ENCODE data around the gene SRPX2.
"Not testable (repeated sequence)": the region's sequence is repeated elsewhere in the genome, so short reads cannot be mapped to it uniquely, and the experiment has no call there.

The SRPX2 gene

DNA sequence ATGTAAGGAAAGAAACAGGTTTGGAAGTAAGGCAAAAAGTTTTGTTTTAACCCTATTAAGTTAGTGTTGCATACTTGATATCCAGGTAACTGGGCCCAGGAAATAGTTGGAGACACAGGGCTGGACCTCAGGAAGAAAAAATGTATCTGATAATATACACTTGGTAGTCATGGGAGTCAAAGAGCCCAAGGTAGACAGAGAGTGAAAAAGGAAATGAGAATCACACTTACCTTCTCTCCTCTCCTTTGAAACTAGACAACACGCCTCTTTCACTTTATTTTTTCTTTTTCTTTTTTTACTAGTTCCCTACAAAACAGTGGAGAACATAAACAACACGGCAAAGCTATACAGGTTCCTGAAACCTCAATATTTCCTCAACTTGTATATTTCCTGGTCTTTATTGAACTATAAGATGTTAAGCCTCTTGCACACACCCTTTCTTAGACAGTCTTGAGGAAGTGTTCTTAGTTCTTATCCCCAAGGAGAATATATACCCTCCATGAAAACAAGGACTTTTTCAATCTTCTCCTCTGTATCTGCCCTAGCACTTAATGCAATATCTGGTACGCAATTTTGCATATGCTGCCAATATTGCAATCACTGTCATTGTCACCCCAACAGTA, 60.7 kb downstream of the SRPX2 start:
- DNase-seq, result no peak

DNA sequence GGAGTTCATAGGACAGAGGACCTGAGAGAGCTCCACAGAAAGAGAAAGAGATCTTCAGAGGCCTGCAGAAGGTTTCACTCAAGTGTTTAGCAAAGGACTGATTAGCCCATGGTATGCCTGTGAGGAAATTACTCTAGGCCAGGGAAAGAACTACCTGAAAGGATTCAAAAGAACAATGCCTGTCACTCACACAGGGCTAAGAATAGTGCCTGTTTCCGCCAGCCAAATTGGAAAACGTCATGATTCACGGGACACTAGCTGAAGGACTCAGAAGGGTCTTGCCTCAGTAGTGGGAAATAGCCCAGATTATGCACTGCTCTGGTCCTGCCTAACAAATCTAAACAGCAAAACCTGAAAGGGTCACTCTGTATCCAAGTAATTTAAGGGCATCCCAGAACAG, 66.8 kb downstream of the SRPX2 start:
- no peak for DNase-seq

DNA sequence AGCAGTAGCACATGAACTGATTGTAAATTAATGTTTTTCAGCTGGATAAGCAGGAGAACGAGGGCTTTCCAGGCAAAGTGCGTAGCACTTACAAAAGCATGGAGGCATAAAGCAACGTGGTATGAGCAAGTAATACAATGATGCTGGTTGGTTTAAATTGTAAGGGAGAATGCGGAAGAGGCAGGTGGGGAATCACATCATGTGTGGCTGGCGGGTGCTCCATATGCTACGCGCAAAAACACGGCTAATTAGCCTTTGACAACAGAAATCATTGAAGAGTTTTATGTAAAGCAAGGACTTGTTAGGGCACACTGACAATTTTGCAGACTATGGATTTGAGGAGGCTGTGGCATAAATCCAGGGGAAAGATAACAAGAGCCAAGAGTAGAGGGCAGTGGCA, 73.4 kb downstream of the SRPX2 start:
- DNase-seq, result no peak

DNA sequence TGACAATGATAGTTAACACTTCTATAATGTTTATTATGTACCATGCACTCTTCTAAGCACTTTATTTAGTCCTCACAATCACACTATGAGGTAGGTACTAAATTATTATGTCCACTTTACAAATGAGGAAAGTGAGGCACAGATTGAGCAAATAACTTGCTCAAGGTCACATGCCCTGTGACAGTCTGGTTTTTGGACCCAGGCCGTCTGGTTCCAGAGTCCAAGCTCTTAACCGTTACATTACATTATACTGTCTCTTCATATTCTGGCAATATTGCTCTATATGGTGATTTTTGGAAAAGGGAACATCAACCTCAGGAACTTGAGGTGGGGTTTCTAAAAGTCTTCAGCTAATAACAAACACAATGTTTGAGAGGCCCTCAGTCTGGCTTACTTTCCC, 75.1 kb downstream of the SRPX2 start:
- no peak for DNase-seq

DNA sequence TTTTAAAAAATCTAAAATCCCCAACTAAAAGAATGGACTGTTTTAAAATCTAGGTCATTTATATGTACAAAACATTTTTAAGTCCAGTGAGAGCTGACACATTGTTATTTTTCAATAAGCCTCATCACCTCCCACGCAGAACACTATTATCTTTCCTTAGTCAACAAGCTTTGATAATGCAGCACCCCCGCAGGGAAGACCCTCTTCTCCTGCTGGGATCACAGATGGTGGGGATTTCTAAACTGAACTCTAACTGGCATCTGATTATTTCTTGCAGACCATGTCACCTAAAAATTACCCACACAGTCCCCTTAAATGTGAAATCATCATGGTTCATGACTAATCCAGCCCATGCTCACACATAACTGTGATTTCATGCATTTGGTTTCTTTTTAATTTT, 76.3 kb downstream of the SRPX2 start:
- DNase-seq, result no peak

DNA sequence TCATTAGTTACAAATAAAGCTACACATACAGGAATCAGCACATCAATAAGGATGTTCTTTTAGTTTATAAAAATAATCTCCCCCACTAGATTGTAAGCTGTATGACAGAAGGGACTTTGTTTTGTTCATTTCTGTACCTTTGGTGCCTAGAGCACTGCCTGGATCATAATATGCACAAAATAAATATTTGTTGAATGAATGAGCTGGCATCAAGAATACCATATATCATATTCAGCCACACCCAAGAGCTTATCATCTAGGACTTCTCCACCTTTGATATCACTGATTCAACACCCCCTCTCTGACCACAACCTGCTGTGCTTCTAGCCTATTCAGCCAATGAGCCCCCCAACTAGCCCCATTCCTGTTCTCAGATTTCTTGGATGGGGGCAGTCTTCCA, 77.3 kb downstream of the SRPX2 start:
- no peak for DNase-seq

DNA sequence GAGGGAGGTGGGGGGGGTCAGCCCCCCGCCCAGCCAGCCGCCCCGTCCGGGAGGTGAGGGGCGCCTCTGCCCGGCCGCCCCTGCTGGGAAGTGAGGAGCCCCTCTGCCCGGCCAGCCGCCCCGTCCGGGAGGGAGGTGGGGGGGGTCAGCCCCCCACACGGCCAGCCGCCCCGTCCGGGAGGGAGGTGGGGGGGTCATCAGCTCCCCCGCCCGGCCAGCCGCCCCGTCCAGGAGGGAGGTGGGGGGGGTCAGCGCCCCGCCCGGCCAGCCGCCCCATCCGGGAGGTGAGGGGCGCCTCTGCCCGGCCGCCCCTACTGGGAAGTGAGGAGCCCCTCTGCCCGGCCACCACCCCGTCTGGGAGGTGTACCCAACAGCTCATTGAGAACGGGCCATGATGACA, 80.0 kb downstream of the SRPX2 start:
- DNase-seq, result not testable (repeated sequence)

Data from activated CD4-positive, alpha-beta T cell treated with anti-CD3 and anti-CD28 coated beads, Interleukin-2, Interleukin-6, amounts not matched to agents 100 ng/mL and 50 ng/mL, durations not matched to agents 16 hours and 8 hours (primary cell).